KOPT-K1 (cell line): Measurements from ENCODE around the gene CHD1L.
"Not testable (repeated sequence)": the region's sequence is repeated elsewhere in the genome, so short reads cannot be mapped to it uniquely, and the experiment has no call there.

Source experiments
- H3K27ac ChIP-seq: fragments of 200-600 bp; sonication (generic); 2 replicates; pipeline ENCODE4 v1.5.1; 2016; ENCODE audit warnings: antibody characterized with exemption, mild to moderate bottlenecking, low read depth, low read length; ENCODE audit not compliant: poor library complexity, severe bottlenecking
- H3K36me3 ChIP-seq: fragments of 200-600 bp; sonication (generic); 2 replicates; pipeline ENCODE4 v1.5.1; 2017; ENCODE audit warnings: antibody characterized with exemption, mild to moderate bottlenecking, low read length, moderate library complexity; ENCODE audit not compliant: insufficient read depth
- H3K9me3 ChIP-seq: fragments of 200-600 bp; sonication (generic); 2 replicates; pipeline ENCODE4 v1.5.1; 2017; ENCODE audit warnings: antibody characterized with exemption, low read length, mild to moderate bottlenecking; ENCODE audit not compliant: insufficient read depth, poor library complexity, severe bottlenecking

CHD1L gene

GRCh38 chr1:147216124-147216523 is 26.4 kb upstream of the CHD1L start:
- Histone ChIP-seq H3K9me3 (no peaks in the 10 kb centered on the region), H3K36me3 (no peaks in the 10 kb centered on the region), H3K27ac (no peak overlapping the region)

DNA sequence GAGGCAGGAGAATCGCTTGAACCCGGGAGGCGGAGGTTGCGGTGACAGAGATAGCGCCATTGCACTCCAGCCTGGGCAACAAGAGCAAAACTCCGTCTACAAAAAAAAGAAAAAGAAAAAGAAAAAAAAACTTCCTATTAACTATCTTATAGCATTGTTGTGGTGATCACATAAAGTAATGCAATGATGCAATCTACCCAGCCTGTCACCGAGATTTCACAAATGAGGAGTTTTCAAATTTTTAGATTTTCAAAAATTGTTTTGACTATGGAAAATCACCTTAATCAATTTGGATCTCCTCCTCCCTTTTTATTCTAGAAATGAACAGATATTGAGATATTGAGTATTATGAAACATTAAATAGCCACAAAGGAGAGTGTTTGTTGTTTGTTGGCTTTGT is 25.3 kb upstream of the CHD1L start:
- Histone ChIP-seq H3K9me3 (no peaks in the 10 kb centered on the region), H3K27ac (no peak overlapping the region), H3K36me3 (no peaks in the 10 kb centered on the region)

DNA sequence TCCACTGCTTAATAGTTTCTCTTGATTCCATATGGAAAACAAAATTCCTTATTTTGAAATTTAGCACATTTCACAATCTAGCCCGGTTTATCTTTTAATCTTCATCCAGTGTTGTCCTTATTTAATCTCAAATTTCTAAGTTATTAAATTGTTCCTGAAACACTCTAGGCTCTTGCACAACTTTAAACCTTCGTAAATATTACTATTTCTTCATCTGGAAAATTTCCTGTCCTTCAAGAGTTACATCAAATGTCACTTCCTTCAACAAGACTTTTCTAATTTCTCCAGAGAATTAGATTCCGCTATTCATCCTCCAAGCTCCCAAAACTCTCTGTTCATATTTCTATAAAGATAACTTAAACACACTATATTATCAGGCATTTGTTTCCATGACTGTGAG is 23.9 kb upstream of the CHD1L start:
- H3K9me3 ChIP-seq = no peaks in the 10 kb centered on the region
- H3K27ac ChIP-seq = no peak overlapping the region
- H3K36me3 ChIP-seq = no peaks in the 10 kb centered on the region

GRCh38 chr1:147223740-147224615 is 18.5 kb upstream of the CHD1L start:
- H3K27ac ChIP-seq = no peak overlapping the region
- H3K36me3 ChIP-seq = no peaks in the 10 kb centered on the region
- no peaks in the 10 kb centered on the region for H3K9me3 ChIP-seq

- H3K27ac ChIP-seq = no peak within 1 kb of the TSS
- H3K36me3 ChIP-seq = no peaks in the 10 kb centered on the region
- H3K9me3 ChIP-seq = no peaks in the 10 kb centered on the region
These were observed 17.2 kb upstream of the CHD1L start, which contains the start of gene FMO5 for GRCh38 chr1:147225193-147225730. Gene FMO5 (minus strand): TSS chr1:147225339. CDS start chr1:147225029, 310 bp downstream.

- peaks cover 24% of the 10 kb centered on the region for H3K9me3 ChIP-seq
- not testable (repeated sequence) for H3K27ac ChIP-seq, H3K36me3 ChIP-seq
These were observed 11.5 kb upstream of the CHD1L start for GRCh38 chr1:147231032-147231431.

GRCh38 chr1:147233903-147234302 is 8.6 kb upstream of the CHD1L start:
- not testable (repeated sequence) for H3K36me3 ChIP-seq, H3K27ac ChIP-seq
- peaks cover 39% of the 10 kb centered on the region for H3K9me3 ChIP-seq

- Histone ChIP-seq H3K36me3 (no peaks in the 10 kb centered on the region), H3K9me3 (peaks cover 39% of the 10 kb centered on the region), H3K27ac (no peak overlapping the region)
These were observed 6.7 kb upstream of the CHD1L start for GRCh38 chr1:147235822-147236221.

DNA sequence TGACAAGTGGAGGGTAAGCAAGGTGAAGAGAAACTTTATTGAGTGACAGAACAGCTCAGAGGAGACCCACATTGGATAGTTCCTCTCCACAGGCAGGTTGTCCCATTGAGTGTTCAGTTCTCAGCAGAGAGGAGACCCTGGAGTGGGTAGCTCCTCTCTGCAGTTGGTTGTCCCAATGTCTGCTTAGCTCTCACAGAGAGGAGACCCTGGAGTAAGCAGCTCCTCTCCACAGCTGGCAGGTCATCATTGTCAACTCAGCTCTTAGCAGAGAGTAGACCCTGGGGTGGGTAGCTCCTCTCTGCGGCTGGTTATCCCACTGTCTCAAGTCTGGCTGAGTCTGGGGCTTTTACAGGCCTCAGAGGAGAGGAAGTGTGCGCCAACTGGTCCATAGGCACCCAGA is 6.0 kb upstream of the CHD1L start:
- H3K9me3 ChIP-seq = peaks cover 39% of the 10 kb centered on the region
- no peaks in the 10 kb centered on the region for H3K36me3 ChIP-seq
- no peak overlapping the region for H3K27ac ChIP-seq

DNA sequence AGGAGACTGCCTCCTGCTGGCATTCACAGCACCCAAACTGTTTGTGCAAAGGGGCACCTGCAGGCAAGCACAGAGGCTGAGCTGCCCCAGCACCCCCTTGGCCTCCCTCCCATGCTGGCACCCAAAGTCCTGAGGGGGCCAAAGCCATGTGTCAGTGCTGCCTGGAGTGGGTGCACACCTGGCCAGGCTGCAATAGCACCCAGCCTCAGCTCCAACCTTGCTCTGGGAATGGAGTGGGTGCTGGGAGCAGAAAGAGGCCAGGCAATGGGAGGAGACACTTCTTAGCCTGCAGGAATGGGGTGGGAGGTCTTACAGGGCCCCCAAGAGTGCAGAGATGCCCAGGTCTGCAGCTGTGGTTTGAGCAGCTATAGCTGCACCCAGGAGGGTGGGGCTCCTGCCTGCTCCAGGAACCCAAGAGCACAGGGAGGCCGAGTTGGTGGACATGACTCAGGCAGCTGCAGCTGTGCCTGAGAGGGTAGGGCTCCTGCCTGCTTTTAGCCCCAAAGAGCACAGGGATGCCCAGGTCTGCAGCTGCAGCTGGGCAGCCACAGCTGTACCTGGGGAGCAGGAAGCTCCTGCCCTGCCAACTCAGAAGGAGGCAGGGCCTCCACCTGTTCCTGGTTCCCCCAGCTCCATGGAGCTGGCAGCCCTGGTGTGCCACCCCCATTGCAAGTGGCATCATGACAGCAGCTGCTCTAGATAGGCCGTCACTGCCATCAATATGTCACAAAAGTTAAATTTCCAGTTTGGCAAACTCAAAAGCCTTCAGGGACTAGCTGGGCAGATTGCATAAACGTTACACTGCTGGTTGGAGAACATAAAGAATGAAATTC is 5.3 kb upstream of the CHD1L start:
- Histone ChIP-seq H3K27ac (no peak overlapping the region), H3K9me3 (peaks cover 32% of the 10 kb centered on the region)

DNA sequence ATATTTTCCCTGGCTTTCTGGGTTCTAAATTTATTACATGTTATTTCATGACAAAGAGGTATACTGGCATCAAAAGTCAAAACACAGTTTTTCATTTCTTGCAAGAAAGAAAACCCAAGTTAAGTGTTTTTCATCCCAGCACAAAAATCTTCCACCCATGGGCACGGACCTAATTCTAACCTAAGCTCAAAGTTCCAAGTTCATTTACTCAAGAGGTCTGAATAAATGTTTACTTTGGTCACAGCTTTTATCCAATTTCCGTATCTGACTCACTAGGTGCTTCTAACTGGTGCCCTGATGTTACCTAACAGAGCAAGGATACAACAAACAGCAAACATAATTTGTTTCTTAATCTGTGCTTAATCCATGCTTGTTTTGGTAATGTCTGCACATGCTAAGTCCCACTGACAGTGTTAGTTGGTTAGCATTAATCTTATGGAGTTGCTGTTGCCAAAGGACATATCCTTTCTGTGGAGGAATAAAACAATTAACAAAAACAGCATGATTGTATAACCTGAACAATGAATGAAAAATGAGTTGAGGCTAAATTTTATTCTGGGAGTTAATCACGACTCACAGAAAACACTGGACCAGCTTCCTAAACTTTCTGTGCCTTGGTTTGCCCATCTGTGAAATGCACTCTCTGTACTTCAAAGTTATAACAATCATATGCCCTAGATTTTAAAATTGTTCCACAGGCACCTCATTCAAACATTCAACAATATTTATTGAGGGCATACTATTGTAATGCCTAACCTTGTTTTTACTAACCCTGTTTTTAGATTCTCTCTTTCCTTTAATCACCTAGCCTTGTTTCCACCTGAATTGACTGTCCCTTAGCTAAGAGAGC is 4.2 kb upstream of the CHD1L start:
- Histone ChIP-seq H3K9me3 (peaks cover 31% of the 10 kb centered on the region), H3K27ac (no peak overlapping the region), H3K36me3 (no peaks in the 10 kb centered on the region)

More for the DNA sequence above, 5.3 kb upstream of the CHD1L start:
- no peaks in the 10 kb centered on the region for H3K36me3 ChIP-seq

DNA sequence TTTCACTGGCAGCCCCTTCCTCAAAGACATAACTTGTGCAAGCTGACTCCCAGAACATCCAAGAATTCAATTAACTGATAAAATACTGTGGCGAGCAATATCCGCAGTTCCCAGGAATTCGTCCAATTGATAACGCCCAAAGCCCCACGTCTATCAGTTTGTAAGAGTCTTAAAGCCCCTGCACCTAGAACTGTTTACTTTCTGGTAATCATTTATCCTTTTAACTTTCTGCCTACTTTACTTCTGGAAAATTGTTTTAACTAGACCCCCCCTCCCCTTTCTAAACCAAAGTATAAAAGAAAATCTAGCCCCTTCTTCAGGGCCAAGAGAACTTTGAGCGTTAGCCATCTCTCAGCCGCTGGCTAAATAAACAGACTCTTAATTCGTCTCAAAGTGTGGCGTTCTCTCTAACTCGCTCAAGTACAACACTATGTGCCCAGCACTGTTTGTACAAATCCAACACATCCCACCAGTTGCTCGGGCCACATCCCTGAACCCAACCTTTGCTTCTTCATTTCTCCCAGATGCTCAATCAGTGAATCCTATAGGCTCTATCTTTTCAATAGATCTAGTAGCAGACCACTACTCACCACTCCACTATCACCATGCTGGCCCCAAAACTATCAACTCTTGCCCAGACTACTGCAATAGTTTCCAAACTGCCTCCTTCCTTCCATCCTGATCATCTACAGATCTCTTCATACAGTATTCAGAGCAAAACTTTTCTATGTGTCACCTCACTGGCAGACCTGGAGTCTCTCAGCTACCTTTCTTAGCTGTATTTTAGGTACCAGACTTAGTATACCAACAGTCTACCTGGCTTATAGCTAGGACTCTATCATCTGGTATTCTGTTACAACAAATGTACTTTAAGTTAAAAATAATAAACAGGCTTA is 3.3 kb upstream of the CHD1L start:
- Histone ChIP-seq H3K36me3 (no peaks in the 10 kb centered on the region), H3K27ac (no peak overlapping the region), H3K9me3 (peaks cover 29% of the 10 kb centered on the region)

DNA sequence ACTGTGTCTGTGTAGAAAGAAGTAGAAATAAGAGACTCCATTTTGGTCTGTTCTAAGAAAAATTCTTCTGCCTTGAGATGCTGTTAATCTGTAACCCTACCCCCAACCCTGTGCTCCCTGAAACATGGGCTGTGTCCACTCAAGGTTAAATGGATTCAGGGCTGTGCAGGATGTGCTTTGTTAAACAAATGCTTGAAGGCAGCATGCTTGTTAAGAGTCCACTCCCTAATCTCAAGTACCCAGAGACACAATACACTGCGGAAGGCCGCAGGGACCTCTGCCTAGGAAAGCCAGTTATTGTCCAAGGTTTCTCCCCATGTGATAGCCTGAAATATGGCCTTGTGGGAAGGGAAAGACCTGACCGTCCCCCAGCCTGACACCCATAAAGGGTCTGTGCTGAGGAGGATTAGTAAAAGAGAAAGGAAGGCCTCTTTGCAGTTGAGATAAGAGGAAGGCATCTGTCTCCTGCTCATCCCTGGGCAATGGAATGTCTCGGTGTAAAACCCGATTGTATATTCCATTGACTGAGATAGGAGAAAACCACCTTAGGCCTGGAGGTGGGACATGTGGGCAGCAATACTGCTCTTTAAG is 2.3 kb upstream of the CHD1L start:
- peaks cover 24% of the 10 kb centered on the region for H3K9me3 ChIP-seq
- not testable (repeated sequence) for H3K36me3 ChIP-seq, H3K27ac ChIP-seq
